Right kidney (tissue), 1 donor: ENCODE results near the gene PITPNC1.
"Not testable (repeated sequence)": the region's sequence is repeated elsewhere in the genome, so short reads cannot be mapped to it uniquely, and the experiment has no call there.

Experiments used
- DNase-seq: peaks from one replicate; pipeline ENCODE4 v3.0.0-alpha.2; 2016

PITPNC1 gene

GRCh38 chr17:67466251-67466796, 89.2 kb downstream of the PITPNC1 start:
- no peak for DNase-seq

DNA sequence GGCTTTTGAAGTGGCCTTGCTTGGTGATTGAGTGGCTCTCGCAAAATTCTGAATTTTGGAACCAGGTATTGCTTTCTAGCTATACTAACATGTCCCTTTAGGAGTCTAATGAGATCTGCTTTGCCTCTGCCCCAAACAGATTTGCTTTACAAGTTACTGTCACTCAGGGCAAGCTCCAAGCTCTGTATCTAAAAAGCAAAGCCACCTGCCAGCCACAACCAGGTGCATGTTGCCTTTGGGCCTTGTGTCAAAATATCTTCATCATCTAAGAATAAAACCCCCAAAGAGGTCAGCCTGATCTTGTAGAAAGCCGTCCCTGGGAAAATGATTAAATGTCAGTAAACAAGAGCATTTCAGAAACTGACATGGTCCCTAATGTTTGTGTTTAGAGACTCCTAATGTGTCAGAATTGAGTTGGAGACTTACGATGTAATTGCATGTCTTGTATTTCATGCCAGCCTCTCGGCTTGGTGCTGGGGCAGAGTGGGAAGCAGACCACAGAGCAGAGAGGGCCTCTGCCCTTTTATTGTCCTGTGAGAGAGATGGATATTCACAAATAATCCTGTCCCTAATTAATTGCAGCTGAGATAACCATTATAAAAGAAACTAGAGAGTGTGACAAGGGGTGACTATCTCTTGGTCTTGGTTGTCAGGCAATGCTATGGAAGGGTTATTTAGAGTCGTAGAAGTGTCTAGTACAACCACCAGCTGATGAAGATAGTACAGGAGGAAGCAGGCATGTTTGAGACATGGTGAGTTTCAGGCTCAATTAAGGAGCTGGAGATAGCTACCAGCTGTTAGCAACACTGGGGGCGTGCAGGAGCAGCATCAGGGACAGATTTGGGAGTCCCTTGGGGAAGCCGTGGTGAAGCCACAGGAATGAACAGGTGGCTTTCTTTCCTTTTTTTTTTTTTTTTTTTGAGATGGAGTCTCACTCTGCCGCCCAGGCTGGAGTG, 90.7 kb downstream of the PITPNC1 start:
- no peak for DNase-seq

DNA sequence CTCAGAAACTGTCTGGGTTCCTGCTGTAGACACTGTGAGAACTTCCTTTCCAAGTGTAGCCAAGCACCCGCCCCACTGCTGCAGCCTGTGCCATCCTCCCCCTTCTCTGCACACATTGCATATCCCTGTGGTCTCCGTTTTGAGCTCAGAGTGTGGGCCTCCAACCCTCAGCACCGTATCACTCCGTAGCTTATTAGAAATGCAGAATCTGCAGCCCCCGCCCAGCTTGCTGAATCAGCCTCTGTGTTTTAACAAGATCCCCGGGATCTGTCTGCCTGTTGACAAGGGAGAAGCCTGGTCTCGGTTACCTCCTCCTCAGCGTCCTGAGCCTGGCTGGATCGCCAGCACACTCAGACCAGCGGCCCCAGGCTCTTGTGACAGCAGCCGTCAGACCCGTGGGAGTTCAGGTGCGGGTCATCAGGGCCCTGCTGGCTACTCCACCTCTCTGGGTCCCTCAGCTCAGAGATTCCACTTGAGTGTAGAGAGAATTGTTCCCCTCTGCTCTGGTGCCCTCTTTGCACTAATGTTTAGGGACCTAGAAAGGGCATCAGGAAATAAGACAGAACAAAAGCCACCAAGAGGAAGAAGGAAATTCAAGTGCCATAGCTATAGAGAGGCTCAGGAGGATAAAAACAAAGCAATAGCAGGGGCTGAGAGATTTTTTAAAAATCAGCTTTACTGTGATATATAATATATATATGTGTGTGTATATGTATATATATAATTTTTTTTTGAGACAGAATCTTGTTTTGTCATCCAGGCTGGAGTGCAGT, 92.3 kb downstream of the PITPNC1 start:
- DNase-seq: no peak

DNA sequence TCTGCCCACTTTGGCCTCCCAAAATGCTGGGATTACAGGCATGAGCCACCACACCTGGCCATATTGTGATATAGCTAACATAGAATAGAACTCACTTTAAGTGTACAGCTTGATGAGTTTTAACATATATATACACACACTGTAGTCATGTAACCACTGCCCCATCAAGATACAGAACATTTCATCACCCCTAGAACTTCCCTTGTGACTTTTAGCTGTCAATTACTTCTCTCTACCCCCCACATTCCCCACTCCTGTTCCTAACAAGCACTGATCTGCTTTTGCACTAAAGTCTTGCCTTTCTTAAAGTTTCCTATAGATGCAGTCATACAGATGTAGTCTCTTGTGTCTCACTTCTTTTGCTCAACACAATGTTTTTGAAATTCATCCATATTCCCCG, 93.1 kb downstream of the PITPNC1 start:
- no peak for DNase-seq

DNA sequence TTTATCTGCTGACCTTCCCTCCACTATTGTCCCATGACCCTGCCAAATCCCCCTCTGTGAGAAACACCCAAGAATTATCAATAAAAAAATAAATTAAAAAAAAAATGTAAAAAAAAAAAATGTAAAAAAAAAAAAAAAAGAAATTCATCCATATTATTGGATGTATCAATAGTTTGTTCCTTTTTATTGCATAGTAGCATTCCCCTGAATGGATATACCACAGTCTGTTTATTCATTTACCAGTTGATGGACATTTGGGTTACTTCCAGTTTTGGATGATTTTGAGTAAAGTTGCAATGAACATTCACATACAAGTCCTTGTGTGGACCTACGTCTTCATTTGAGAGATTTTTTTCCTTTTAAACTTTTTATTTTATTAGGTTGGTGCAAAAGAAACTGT, 94.0 kb downstream of the PITPNC1 start:
- DNase-seq: no peak

DNA sequence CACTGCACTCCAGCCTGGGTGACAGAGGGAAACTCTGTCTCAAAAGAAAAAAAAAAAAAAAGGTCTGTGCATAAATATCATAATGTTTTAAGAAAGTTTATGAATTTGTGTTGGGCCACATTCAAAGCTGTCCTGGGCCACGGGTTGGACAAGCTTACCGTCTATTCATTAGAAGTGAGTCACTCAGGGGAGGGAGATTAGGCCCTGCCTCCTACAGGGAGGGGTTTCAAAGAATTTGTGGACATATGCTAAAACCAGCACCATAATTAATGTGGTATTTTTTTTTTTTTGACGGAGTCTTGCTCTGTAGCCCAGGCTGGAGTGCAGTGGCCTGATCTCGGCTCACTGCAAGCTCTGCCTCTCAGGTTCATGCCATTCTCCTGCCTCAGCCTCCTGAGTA, 95.5 kb downstream of the PITPNC1 start:
- not testable (repeated sequence) for DNase-seq

- no peak for DNase-seq
Measured at GRCh38 chr17:67474081-67474661, 97.1 kb downstream of the PITPNC1 start.

GRCh38 chr17:67475161-67475937, 98.3 kb downstream of the PITPNC1 start:
- peak; percentile 53 for DNase-seq

GRCh38 chr17:67476787-67477335, 99.8 kb downstream of the PITPNC1 start:
- no peak for DNase-seq

DNA sequence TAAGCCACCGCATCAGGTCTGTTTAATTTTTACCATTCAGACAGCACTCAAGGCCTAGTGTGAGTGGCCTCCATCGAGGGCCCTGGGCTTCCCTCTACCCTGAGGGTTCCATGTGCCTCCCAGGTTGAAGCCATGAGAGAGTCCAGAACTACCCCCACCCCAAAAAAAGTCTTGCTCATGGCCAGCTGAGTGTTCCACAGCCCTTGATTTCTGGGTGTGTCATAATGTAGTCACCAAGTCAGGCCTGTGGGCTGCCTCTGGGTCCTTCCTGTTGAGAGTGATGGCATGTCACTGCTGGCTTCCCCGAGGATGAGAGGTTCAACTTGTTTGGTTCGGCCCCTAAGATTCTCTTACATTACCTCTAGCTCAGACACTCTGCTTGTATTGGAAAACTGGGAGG, 100.6 kb downstream of the PITPNC1 start:
- DNase-seq: no peak

GRCh38 chr17:67478401-67479041, 101.4 kb downstream of the PITPNC1 start:
- no peak for DNase-seq

DNA sequence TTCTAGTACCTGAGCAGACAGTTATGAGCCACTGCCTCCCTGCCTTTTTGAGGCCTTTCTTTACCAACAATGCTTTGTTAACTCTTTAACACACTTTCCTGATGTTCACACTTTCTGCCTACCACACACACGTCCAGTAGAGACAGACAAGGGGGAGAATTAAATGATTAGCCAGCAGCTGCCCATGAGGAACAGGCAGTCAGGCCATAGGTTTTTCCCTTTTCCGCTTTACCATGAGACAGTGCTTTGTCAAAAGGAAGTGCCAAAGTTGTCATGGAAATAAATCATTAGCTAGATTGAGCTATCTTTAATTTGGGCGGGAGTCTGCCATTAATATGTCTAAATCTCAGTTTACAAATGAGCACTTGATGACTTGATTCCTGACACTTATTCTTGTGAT, 102.1 kb downstream of the PITPNC1 start:
- peak; percentile 32 for DNase-seq

DNA sequence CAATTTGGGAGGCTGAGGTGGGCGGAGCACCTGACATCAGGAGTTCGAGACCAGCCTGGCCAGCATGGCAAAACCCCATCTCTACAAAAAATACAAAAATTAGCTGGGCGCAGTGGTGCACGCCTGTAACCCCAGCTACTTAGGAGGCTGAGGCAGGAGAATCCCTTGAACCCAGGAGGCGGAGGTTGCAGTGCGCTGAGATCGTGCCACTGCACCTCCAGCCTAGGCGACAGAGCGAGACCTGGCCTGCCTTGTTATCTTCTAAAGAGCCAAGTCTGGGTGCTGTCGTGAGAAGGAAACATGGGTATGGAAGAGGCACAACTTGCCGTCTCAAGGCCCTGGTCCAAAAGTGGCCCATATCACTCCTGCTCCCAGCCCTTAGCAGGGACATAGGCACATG, 103.9 kb downstream of the PITPNC1 start:
- not testable (repeated sequence) for DNase-seq

DNA sequence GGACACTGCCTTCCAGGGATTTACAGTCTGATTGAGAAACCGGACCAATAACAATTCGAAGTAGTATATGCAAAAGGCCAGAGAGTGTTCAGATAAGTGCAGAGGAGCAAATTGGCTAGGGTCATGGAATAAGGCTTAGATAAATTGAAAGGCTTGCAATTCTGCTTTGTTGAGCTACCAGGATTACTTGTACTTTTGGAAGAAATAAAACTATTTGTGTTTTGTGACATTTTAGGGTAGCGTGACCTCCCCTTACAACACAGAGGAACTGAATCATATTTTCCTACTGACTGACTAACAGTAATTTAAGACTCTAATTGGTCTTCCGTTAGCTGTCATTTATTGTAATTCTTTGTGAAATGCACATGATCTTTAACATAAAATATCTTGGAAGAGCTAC, 104.7 kb downstream of the PITPNC1 start:
- DNase-seq: no peak

DNA sequence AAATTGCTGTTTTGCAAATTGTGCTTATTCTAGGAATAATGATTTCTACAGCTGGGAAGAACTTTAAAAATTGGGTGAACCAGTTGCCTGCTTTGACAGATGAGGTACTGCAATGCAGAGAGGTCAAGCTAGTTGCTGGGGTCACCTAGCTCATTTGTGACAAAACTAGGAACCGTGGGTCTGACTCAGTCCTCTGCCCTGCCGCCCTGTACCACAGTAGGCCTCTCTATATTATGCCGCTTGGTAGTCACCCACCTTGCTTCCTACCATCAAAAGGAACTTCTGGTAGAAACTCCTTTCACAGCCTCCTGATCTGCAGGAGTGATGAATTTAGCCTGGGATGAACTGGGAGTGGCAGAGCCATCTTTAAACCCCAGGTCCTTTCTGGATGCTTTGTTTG, 105.7 kb downstream of the PITPNC1 start:
- DNase-seq: no peak

DNA sequence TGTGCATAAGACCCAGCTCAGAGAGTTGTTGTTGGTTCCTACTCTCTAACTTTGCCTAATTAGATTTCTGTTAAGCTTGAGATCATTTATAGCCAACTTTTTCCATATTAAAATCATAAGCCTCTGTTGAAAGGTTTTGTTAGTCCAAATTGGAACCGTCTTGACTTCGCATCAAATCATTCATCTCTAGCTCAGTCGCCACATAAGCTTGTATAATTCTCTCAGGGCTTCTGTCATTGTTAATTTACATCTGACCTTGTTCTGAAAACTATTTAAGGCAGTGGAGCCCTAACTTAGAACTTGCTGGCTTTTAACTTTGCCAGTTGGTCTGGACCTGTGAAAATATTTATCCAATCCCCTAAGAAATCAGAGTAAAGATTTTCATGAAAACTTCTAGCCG, 107.2 kb downstream of the PITPNC1 start:
- DNase-seq: no peak

- no peak for DNase-seq
Measured at GRCh38 chr17:67485666-67486065, 108.6 kb downstream of the PITPNC1 start.

- DNase-seq: no peak
Measured at GRCh38 chr17:67487506-67487905, 110.4 kb downstream of the PITPNC1 start.

GRCh38 chr17:67488161-67488560, 111.1 kb downstream of the PITPNC1 start:
- no peak for DNase-seq

DNA sequence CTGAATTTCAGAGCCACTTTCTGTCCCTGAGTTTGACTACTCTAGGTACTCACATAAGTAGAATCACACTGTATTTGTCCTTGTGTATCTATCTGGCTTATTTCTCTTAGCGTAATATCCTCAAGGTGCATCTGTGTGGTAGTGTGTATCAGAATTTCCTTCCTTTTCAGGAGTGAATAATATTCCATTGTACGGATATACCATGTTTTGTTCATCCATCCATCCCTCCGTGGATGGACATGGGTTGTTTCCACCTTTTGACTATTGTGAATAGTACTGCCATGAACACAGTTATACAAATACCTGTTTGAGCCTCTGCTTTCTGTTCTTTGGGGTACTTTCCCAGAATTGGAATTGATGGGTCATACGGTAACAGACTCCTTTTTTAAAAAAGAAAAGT, 111.7 kb downstream of the PITPNC1 start:
- no peak for DNase-seq

GRCh38 chr17:67489273-67489672, 112.2 kb downstream of the PITPNC1 start:
- no peak for DNase-seq
